22Rv1 (cell line): ENCODE results near the gene PLPP6.

Experiments
- H3K27ac ChIP-seq: fragments of 450-650 bp; 2 replicates; pipeline ENCODE4 v1.5.1; 2017
- ZFX ChIP-seq: fragments of 450-650 bp; IDR thresholded peaks from 2 replicates; pipeline ENCODE4 v1.6.1; 2017; ENCODE audit warnings: antibody characterized with exemption, borderline replicate concordance
- TF ChIP-seq, protein P1 (sequence below): fragments of 450-650 bp; IDR thresholded peaks from 2 replicates; pipeline ENCODE4 v1.5.1; 2017; ENCODE audit warnings: mild to moderate bottlenecking

PLPP6 gene

DNA sequence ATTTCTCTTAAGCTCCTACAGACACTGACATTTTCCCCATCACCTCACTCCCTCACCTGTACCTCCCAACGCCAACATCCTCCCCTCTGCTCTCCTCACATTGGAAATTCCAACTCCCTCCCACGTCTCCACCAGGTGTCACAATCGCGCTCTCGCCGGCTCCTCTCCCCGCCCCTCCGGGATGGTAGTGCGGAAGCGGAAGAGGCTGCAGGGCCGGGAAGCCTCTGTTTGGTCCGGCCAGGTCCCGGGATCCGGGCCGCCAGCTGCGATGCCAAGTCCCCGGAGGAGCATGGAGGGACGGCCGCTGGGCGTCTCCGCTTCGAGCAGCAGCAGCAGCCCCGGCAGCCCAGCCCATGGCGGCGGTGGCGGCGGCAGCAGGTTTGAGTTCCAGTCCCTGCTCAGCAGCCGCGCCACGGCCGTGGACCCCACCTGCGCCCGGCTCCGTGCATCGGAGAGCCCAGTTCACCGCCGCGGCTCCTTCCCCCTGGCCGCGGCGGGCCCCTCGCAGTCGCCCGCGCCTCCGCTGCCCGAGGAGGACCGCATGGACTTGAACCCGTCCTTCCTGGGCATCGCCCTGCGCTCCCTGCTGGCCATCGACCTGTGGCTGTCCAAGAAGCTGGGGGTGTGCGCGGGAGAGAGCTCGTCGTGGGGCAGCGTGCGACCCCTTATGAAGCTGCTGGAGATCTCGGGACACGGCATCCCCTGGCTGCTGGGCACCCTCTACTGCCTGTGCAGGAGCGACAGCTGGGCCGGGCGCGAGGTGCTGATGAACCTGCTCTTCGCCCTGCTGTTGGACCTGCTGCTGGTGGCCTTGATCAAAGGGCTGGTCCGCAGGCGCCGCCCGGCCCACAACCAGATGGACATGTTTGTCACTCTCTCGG, at the start of gene PLPP6:
TSS of gene PLPP6 (plus strand) at position 187 of the 881 bp plus-strand sequence. CDS start at position 269, 82 bp downstream.
- H3K27ac ChIP-seq = peak within 1 kb of the TSS; percentile 81
- TF ChIP-seq ZFX = no peak
- TF ChIP-seq, protein P1, sequence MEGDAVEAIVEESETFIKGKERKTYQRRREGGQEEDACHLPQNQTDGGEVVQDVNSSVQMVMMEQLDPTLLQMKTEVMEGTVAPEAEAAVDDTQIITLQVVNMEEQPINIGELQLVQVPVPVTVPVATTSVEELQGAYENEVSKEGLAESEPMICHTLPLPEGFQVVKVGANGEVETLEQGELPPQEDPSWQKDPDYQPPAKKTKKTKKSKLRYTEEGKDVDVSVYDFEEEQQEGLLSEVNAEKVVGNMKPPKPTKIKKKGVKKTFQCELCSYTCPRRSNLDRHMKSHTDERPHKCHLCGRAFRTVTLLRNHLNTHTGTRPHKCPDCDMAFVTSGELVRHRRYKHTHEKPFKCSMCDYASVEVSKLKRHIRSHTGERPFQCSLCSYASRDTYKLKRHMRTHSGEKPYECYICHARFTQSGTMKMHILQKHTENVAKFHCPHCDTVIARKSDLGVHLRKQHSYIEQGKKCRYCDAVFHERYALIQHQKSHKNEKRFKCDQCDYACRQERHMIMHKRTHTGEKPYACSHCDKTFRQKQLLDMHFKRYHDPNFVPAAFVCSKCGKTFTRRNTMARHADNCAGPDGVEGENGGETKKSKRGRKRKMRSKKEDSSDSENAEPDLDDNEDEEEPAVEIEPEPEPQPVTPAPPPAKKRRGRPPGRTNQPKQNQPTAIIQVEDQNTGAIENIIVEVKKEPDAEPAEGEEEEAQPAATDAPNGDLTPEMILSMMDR = peak; percentile 77

GRCh38 chr9:4614627-4615026, 47.5 kb upstream of the PLPP6 start:
- H3K27ac ChIP-seq = no peak overlapping the region
- TF ChIP-seq, protein P1 = no peak
- TF ChIP-seq ZFX = no peak

- H3K27ac ChIP-seq = no peak overlapping the region
- TF ChIP-seq ZFX = no peak
- TF ChIP-seq, protein P1 = no peak
Measured at GRCh38 chr9:4615251-4615650, 46.8 kb upstream of the PLPP6 start.

- TF ChIP-seq, protein P1 = no peak
- no peak for TF ChIP-seq ZFX
Measured at GRCh38 chr9:4615778-4616177, 46.3 kb upstream of the PLPP6 start.

GRCh38 chr9:4617752-4618151, 44.3 kb upstream of the PLPP6 start:
- TF ChIP-seq ZFX = no peak
- no peak overlapping the region for H3K27ac ChIP-seq

More at GRCh38 chr9:4615778-4616177, 46.3 kb upstream of the PLPP6 start:
- H3K27ac ChIP-seq = no peak overlapping the region

GRCh38 chr9:4618700-4619099, 43.4 kb upstream of the PLPP6 start:
- H3K27ac ChIP-seq = no peak overlapping the region
- TF ChIP-seq ZFX = no peak
- TF ChIP-seq, protein P1 = no peak

GRCh38 chr9:4620057-4620765, 41.9 kb upstream of the PLPP6 start:
- TF ChIP-seq, protein P1 = no peak
- no peak for TF ChIP-seq ZFX
- H3K27ac ChIP-seq = no peak overlapping the region
